GM08714 (cell line): ENCODE measurements around the gene ETS1.
"Not testable (repeated sequence)": the region's sequence is repeated elsewhere in the genome, so short reads cannot be mapped to it uniquely, and the experiment has no call there.

Experiments used
- H3K4me3 ChIP-seq: fragments of 200-500 bp; sonication (Bioruptor generic); 2 replicates; pipeline ENCODE4 v1.5.1; 2014; ENCODE audit warnings: mild to moderate bottlenecking, low read length, inconsistent platforms
- ZNF274 ChIP-seq: IDR thresholded peaks from 2 replicates; pipeline ENCODE4 v1.6.1; 2012; ENCODE audit warnings: mild to moderate bottlenecking, low read depth, low read length

The ETS1 gene

DNA sequence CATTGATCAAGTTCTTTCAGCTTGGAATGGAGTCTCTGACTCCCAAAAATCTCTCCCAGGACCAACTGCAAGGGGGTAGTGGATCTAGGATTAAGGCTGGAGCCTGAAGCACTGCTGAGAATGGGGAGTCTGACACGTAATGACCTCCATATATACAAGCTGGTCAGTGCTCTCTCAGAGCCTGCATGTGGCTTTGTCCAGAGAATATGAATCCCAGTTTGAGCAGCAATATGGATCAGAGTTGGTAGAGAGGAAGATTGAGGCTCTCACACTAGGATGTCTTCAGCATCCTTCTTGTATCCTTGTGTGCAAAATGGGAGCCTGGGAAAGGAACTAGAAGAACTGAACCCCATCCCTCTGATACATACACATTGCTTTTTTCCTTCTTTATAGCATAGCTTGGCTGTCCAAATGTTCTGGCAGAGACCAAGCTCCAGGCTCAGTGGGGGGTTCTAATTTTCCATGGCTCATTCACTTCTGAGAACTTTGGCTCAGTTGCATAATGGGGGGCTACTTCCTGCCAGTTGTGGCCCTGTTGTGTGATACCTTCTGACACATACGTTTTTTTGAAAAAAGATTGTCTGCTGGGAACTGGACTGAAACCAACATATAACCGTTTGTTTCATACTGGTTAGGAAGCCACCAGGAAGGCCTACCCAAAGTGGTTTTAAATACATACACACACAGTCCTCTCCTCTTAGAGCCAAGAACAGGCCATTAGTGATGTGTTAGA lies 138.2 kb downstream of the ETS1 start:
- TF ChIP-seq ZNF274, result no peak
- no peak overlapping the region for H3K4me3 ChIP-seq

- TF ChIP-seq ZNF274, result no peak
- no peak overlapping the region for H3K4me3 ChIP-seq
Measured at GRCh38 chr11:128448200-128448886, 139.0 kb downstream of the ETS1 start.

DNA sequence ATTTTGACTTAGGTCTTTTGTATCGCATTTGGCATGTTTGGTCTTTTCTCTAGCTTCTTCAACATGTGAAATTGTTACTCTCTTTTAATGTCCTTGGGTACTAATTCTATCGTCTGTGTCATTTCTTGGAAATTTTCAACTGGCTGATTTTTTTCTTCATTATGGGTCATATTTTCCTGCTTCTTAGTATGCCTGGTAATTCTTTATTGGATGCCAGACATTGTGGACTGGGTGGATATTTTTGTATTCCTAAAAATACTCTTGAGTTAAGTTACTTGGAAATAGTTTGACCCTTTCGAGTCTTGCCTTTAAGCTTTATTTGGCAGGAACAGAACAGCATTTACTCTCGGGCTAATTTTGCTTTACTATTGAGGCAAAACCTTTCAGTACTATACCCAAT lies 140.1 kb downstream of the ETS1 start:
- H3K4me3 ChIP-seq, result no peak overlapping the region
- TF ChIP-seq ZNF274, result no peak

DNA sequence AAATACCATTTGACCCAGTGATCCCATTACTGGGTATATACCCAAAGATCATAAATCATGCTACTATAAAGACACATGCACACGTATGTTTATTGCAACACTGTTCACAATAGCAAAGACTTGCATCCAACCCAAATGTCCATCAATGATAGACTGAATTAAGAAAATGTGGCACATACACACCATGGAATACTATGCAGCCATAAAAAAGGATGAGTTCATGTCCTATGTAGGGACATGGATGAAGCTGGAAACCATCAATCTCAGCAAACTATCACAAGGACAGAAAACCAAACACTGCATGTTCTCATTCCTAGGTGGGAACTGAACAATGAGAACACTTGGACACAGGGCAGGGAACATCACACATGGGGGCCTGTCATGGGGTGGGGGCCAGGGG lies 141.4 kb downstream of the ETS1 start:
- not testable (repeated sequence) for H3K4me3 ChIP-seq

- TF ChIP-seq ZNF274, result no peak
- H3K4me3 ChIP-seq, result no peak overlapping the region
Measured at GRCh38 chr11:128437136-128437535, 150.2 kb downstream of the ETS1 start.

DNA sequence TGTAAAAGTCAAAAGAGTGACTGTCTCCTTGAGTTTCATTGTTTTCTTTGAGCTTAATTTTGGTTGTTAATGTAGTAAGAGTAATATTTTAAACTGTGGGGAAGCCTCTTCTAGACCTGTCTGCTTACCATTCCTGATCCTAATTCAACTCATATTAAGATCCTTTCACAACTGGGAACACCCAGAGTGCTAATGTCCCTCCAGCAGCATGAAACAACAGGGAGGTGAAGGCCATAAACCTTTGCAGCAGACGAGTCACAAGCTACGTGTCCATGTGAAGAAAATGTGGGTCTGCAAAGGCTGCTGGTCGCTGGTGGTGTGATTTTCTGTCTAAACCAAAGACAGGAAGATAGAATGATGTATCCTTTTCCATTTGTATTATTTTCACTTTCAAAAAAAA lies 152.5 kb downstream of the ETS1 start:
- H3K4me3 ChIP-seq, result no peak overlapping the region
- no peak for TF ChIP-seq ZNF274

DNA sequence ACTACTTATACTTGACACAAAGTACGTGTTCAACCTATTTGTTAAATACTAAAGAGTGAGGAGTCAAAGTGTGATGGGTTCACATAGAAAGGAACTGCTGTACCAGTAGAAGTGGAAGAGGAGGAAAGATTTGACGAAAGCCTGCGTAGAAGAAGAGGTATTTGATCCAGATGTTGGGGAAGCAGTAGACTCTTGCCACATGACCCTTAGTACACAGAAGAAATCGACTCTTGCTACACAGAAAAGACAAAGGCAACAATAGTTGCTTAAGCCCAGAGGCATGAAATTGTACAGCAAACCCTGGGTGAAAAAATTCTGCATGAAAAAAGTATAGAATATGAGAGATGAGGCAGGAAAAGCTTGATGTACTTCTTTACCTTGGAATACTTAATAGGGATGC lies 152.9 kb downstream of the ETS1 start:
- no peak for TF ChIP-seq ZNF274
- H3K4me3 ChIP-seq, result no peak overlapping the region

DNA sequence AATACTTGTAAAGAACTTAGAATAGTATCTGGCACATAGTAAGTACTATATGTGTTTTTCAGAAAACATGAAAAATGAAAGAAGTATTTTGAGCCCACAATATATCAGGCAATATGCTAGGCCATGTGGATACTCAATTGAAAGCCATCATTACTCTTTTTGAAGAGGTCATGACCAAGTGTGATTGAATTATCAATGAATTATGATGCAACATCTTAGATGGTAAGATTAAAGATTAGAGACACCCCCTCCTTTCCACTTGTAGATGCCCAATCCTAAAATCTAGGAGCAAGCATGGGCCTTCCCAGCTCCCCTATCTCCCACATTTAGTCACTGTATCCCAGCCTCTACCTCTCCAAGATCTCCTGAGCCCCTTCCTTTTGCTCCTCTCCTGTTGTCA lies 154.4 kb downstream of the ETS1 start:
- H3K4me3 ChIP-seq, result no peak overlapping the region
- TF ChIP-seq ZNF274, result no peak

- H3K4me3 ChIP-seq, result no peak overlapping the region
- TF ChIP-seq ZNF274, result no peak
Measured at GRCh38 chr11:128431931-128432330, 155.4 kb downstream of the ETS1 start.

DNA sequence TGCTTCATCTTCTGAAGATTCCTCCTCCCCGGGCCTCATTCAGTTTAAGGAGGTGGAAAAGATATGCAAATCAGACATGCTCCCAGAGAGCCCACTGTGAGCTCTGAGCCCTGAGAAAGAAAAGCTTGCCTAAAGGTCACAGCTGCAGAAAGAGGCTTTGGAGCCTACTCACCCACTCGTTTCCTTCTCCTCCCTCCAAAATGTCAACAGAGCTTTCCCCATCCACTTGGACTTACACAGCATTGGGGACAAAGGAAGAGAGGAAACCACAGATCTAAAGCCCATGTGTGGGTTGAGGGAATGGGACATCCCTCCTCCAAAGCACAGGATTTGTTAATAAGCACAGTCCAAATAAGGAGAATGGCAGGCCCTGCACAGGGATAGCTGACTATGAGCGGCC lies 158.4 kb downstream of the ETS1 start:
- H3K4me3 ChIP-seq, result no peak overlapping the region
- no peak for TF ChIP-seq ZNF274

DNA sequence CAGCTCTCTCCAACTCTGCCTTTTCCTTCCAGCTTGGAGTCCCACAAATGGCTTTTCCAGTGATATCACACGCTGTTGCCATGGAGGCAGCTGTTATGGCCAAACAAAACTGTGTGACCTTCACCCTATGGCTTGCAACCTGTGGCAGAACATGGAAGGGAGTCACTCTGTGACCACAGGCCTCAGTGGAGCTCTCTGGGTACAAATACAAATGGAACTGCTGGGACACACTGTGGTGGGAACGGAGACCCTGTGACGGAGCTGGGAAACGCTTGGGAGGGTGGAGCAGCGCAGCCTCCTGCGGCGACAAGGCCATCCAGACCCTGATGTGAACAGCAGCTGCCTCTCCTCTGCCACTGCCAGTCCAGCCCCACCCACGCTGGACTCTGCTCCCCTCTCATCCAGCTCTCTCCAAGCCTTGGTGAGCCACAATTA lies 162.5 kb downstream of the ETS1 start:
- TF ChIP-seq ZNF274, result no peak
- H3K4me3 ChIP-seq, result no peak overlapping the region

DNA sequence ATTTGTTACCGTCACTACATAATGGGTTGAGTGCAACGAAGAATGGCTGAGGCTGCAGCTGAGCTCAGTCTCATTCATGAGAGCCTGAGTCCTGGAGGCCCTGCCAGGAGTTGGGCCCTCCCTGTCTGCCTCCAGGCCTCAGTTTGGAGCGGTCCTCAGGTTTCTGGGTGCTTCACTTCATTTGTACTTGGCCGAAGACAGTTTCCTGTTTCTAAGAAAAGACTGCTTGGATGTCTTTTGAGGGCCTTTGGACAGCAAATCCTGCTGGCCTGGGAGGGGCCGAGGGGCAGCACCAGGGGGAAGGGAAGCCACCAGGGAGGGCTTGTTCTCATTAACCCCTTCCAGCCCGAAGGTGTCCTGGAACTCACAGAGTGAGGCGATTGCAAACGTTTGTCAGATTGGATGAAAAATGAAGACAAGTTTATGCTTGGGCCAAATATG lies 163.1 kb downstream of the ETS1 start:
- no peak overlapping the region for H3K4me3 ChIP-seq
- TF ChIP-seq ZNF274, result no peak

- H3K4me3 ChIP-seq, result no peak overlapping the region
- TF ChIP-seq ZNF274, result no peak
Measured at GRCh38 chr11:128422576-128423370, 164.6 kb downstream of the ETS1 start.

GRCh38 chr11:128421577-128422330 lies 165.6 kb downstream of the ETS1 start:
- no peak overlapping the region for H3K4me3 ChIP-seq
- no peak for TF ChIP-seq ZNF274
